Activated CD8-positive, alpha-beta memory T cell treated with anti-CD3 and anti-CD28 coated beads for 36 hours (primary cell): ENCODE results near the gene CYP46A1. TPM values are rescaled to one million over a fixed set of nuclear protein-coding genes. Genes with fewer than 3 reads are reported as not detected.

Source experiments
- CTCF ChIA-PET: fragments of 350-600 bp; sonication (Branson Sonifier 250); formaldehyde crosslinking; loops from one replicate; lab custom pipeline; 2021; ENCODE audit warnings: antibody characterized with exemption; lab: Charles Lee
- POLR2A ChIA-PET: fragments of 350-600 bp; sonication (Branson Sonifier 250); formaldehyde crosslinking; loops from one replicate; lab custom pipeline; 2021; ENCODE audit warnings: antibody characterized with exemption; lab: Charles Lee
- total RNA-seq, 2 experiments: library from RNA; stranded (reverse); gene quantifications; one replicate each; pipeline ENCODE4 v1.2.3, GENCODE V29; 2021

The CYP46A1 gene
- total RNA-seq, 2 experiments from 2014 or later = 0.19 to 0.46 TPM

- POLR2A ChIA-PET = no interaction called here
- CTCF ChIA-PET = no interaction called here
Measured at GRCh38 chr14:99733540-99734405, 49.7 kb downstream of the CYP46A1 start.

- ChIA-PET POLR2A (no interaction called here), CTCF (no interaction called here)
Measured at GRCh38 chr14:99734406-99735051, 50.4 kb downstream of the CYP46A1 start.

GRCh38 chr14:99735189-99736135, 51.4 kb downstream of the CYP46A1 start:
- CTCF ChIA-PET = no interaction called here
- POLR2A ChIA-PET = no interaction called here

- ChIA-PET POLR2A (no interaction called here), CTCF (interaction anchor here (1.6 kb wide), 1 partner anchor 49 kb away, joined by 4 read pairs; no protein-coding TSS in a partner anchor)
Measured at GRCh38 chr14:99736603-99737371, 52.7 kb downstream of the CYP46A1 start.

DNA sequence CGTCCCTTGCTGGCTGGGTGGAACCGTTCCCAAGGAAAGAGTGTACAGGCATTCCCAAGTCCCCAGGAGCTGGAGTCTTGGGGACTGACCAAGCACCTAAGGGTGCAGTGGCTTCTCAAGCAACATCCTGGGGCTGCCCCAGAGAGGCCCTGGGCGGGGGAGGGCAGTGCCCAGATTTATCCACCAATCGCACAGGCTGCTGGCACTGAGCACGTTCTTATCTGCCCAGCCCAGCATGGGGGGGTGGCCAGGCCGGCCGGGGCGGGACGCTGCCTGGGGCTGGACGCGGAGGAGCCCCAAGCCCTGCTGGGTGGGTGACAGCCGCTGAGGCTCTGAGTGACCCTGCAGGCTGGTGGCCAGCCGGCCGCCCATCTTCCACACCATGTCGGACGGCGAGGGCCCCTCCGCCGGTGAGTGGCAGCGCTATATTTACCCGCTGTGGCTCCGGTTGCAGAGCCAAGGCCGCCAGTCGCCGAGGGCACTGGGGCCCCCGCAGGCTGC, 53.4 kb downstream of the CYP46A1 start:
- CTCF ChIA-PET = interaction anchor here (1.6 kb wide), 1 partner anchor 49 kb away, joined by 4 read pairs; no protein-coding TSS in a partner anchor

DNA sequence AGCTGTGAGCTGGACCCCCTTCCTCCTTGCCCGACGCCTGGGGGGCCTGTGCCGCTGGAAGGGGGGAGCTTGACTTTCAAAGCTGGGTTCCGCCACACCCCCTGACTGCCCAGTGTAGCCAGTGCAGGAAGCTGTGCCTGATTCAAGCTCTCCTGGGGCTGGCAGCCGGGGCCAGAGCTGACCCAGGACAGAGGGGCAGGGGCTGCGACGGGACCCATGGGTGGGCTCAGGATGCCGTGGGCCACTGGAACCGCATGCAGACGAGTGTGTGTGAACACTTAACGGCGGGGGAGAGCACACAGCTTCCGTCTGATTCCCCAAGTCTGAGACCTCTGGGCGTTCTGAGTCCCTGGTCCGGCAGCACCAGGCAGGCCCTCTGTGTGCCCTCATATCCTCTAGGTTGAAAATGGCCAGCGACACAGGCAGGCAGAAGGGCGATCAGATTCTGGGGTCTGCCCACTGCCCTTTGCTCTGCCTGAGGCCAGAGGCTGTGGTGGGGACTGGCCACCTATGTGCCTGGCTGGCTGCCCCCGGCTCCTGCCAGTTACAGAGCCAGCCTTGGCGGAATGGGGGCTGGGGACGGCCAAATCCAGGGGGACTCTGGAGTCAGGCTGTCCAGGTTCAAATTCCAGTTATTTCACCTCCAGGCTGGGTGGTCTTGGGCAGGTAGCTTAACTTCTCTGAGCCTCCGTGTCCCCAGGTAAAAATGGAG, 54.0 kb downstream of the CYP46A1 start:
- CTCF ChIA-PET = interaction anchor here (1.6 kb wide), 1 partner anchor 50 kb away, joined by 4 read pairs; no protein-coding TSS in a partner anchor
- POLR2A ChIA-PET = no interaction called here

More for the DNA sequence above, 53.4 kb downstream of the CYP46A1 start:
- POLR2A ChIA-PET = no interaction called here

DNA sequence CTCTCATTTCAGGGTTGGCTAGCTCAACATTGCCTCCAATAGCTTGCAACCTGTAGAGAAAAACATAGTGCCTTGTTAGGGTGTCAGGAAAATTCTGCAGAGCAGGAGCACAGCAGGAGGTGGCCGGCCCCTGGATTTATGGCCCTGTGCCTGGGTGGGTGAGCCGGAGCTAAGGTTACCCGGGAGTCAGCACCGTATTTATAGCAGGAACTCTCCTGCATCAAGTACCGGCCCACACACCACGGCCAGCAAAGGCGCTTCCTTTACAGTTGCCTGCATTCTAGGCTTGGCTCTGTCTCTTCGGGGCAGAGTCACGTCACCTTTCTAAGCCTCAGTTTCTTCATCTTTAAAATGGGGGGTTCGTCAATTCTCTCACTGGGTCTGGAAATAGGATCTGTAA, 56.3 kb downstream of the CYP46A1 start:
- ChIA-PET CTCF (no interaction called here), POLR2A (no interaction called here)

GRCh38 chr14:99741227-99741976, 57.3 kb downstream of the CYP46A1 start:
- ChIA-PET CTCF (no interaction called here), POLR2A (no interaction called here)

DNA sequence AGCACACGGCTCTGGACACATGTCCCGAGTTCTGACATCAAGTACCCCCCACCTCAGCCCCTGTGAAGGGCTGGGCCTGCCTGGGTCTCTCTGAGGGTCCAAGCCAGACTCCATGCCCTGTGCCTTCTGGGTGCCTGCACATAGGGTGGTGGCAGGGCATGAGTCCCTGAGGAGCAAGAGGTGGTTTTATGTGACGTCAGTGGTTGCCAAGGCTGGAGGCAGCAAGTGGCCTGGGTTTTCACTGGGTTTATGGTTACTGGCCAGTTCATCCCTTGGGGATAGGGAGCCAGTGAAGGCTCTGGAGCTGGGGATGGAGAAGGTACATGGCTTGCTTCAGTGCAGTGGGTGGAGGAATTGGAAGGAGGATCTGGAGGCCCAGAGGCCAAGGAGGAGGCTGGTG, 58.0 kb downstream of the CYP46A1 start:
- ChIA-PET POLR2A (no interaction called here), CTCF (no interaction called here)

DNA sequence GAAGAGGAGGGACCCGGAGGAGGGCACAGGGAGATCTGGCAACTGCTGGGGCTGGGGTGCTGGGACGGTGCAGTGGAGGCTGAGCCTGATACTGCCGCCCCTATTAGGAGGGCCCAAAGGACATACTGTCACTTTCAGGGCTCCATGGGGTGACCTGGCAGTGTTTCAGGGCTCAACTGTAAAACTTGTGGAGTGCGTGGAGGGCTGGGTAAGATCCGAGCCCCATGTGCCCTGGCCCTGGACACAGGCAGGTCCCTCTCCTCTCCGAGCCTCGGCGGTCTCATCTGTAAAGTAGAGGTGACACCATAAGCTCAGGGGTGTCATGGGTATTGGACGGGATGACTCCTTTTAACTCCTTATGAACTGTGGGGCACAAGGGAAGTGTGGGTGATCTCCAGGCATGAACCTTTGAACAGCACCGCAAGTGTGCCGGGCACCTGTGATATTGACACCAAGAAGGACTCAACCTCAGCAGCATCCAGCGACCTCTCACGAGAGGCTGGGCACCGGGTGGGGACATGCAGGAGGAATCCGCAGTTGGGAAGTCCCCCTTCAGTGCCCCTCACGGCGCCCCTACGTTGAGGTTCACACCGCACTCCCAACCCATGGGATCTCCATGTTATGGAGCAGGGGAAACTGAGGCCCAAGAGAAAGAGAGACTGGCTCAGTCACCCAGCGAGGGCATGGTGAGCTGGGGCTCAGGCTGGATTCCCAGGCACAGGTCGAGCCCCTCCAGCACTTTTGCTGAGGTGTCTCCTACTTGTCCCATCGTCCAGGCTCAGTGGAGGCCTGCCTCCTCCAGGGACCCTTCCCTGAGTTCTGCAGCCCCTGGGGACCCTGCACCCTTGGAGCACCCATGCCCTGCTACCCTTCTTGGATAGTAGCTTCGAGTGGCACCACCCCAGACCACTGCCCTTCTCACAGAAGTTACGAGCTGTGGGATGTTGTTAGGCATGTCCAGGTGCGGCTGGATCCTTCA, 58.7 kb downstream of the CYP46A1 start:
- ChIA-PET CTCF (no interaction called here), POLR2A (no interaction called here)

DNA sequence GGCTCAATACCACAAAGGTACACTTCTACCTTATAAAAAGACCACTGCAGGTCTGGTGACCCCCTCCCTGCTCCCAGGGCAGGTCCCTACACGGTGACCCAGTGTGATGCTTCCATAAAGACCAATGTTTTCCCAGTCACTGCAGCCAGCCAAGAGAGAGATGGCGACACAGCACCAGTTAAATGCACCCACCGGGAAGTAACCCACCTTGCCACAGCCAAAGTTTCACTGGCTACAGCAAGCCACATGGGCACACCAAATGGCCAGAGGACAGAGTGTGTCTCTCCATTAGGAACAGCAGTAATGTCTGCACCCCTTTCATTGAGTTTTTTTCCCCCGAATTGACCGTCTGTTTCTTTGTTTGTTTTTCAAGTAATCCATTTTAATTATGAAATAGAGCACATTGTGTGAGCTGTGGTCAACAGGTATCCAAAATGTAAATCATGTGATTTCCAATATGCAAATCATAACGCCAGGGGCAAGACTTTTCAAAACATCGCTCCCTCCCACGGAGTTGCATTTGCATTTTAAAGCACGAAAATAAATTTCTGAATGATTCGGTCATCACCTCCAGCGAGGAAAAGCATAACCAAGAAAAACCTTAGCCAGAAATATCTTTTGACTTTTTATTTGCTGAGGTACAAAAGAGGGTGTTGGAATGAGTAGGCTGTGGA, 60.2 kb downstream of the CYP46A1 start:
- CTCF ChIA-PET = no interaction called here
- POLR2A ChIA-PET = no interaction called here

DNA sequence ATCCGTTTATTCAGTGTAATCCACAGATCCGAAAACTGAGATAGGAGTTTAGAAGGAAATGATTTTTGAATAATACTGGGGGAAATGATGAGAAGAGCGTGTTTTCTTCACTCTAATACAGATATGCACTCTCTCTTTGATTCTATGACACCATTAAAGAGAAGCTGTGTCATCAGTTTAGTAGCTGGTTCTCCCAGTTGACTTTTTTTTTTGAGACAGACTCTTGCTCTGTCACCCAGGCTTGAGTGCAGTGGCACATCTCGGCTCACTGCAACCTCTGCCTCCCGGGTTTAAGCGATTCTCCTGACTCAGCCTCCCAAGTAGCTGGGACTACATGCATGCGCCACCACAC, 60.8 kb downstream of the CYP46A1 start:
- ChIA-PET CTCF (no interaction called here), POLR2A (no interaction called here)

DNA sequence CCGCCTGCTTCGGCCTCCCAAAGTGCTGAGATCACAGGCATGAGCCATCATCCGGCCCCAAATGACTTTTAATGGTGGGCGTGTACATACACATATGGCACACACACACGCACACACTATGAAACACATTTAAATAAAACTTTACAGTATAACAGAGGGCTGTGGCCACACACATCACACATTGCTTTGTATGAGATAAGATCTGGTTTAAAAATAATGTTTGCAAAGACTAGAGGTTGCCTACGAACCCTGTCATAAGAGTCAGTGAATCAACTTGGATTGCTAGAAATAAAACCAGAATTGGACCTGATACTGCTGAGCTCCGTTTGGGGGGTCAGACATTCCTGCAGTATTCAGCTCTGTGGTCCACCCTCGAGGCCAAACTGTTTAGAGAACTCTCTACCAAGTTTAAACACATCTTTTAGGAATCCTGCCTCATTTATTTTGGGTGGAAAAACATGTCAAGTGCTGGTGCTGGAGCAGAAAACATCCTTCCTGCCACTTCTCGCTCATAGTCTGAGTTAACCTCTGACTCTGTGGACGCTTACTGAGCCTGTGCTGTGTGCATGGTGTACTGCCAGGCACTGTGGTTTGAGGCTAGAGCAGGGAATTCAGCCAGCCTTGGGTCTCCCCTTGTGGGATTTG, 61.3 kb downstream of the CYP46A1 start:
- CTCF ChIA-PET = no interaction called here
- POLR2A ChIA-PET = no interaction called here

DNA sequence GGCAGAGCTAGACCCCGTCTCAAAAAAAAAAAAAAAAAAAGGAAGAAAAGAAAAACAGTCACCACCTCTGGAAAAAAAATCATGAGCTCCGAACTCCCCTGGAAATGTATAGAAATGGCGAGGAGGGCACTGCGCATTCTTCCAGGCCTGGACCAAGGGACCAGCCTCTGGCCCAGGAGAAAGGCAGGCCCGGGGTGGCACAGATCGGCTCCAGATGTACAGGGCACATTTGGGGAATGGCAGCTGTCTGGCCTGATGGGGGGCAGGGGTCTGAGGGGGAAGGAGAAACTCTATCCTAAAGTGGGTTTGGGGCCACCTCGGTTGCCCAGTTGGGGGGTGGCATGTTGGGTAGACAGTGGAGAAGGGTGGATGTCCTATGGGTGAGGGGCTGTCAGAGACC, 63.1 kb downstream of the CYP46A1 start:
- CTCF ChIA-PET = no interaction called here
- POLR2A ChIA-PET = no interaction called here

DNA sequence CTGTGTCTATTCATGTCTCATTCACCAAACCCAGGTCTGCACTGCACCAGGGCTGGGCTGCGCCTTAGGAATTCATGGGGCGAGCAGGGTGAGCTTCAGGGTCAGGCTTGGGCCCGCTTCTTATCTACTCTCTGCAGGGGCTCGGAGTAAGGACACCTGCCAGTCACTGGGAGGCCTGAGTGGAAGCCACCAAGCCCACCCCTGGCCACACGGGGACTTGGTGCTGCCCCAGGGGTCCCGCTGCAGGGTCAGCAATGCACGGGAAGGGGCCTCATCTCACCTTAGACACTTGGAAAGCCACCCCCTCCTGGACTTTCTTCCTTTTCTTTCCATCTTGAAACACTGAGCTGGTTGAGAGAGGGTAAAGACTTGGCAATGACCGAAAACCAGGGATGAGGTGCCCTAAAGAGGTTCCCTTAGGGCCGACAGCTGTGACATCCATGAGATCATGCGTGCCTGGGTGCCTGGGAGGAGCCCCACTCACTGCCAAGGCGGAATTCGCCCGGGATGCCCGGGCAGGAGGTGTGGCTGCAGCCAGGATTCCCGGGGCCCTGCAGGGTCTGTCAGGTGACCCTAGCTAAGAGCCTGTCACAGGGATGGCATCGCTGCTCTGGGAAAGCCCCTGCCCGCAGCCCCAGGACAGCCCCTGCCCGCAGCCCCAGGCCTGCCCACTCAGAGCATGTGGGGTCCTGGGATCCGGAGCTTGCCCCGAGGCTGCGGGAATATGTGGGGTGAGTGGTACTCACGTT, 63.7 kb downstream of the CYP46A1 start:
- POLR2A ChIA-PET = no interaction called here
- CTCF ChIA-PET = no interaction called here
